NCI-H345 (cell line): ENCODE data around the gene YBX2.
A peak's percentile ranks its signal among the peaks of the same experiment; 100 is the strongest.

Source experiments
- DNase-seq: peaks from one replicate; lab custom pipeline; 2025; lab: John Stamatoyannopoulos, UW

YBX2 gene

GRCh38 chr17:7322520-7323194, 28.2 kb upstream of the YBX2 start:
- no peak for DNase-seq

GRCh38 chr17:7321466-7321865, 27.0 kb upstream of the YBX2 start:
- DNase-seq = no peak

- DNase-seq = no peak
These were observed 23.9 kb upstream of the YBX2 start for GRCh38 chr17:7318121-7318860.

GRCh38 chr17:7317161-7317803, 22.8 kb upstream of the YBX2 start:
- DNase-seq = no peak

GRCh38 chr17:7315570-7316235, 21.3 kb upstream of the YBX2 start:
- DNase-seq = no peak

GRCh38 chr17:7314719-7315569, 20.5 kb upstream of the YBX2 start, which contains the start of gene GPS2:
Gene GPS2, minus strand, starts transcription at chr17:7315360. Its CDS starts 308 bp downstream, at chr17:7315052.
- peak; percentile 74 for DNase-seq

- DNase-seq = no peak
These were observed 19.7 kb upstream of the YBX2 start for GRCh38 chr17:7313890-7314718.

GRCh38 chr17:7313088-7313889, 18.9 kb upstream of the YBX2 start:
- no peak for DNase-seq

- DNase-seq = no peak
These were observed 18.1 kb upstream of the YBX2 start for GRCh38 chr17:7312432-7313087.

GRCh38 chr17:7311110-7311705, 16.8 kb upstream of the YBX2 start:
- no peak for DNase-seq

- DNase-seq = no peak
These were observed 15.2 kb upstream of the YBX2 start for GRCh38 chr17:7309628-7310027.

- peak; percentile 66 for DNase-seq
These were observed 14.4 kb upstream of the YBX2 start for GRCh38 chr17:7308625-7309433.

GRCh38 chr17:7307686-7308624, 13.5 kb upstream of the YBX2 start:
- DNase-seq = no peak

GRCh38 chr17:7306911-7307685, 12.7 kb upstream of the YBX2 start, which contains the start of gene EIF5A:
Gene EIF5A, plus strand, starts transcription at chr17:7307628. Its CDS starts 2,008 bp downstream, at chr17:7309636.
- peak; percentile 98 for DNase-seq

GRCh38 chr17:7304179-7304578, 9.7 kb upstream of the YBX2 start:
- no peak for DNase-seq
